Activated T-cell treated with anti-CD3 and anti-CD28 coated beads for 1 hour (primary cell): ENCODE data around the gene HSD3B2.
"Not testable (repeated sequence)": the region's sequence is repeated elsewhere in the genome, so short reads cannot be mapped to it uniquely, and the experiment has no call there.

ENCODE experiments used
- DNase-seq: peaks from one replicate; pipeline ENCODE4 v3.0.0-alpha.2; 2020; ENCODE audit warnings: low read depth

The HSD3B2 gene

GRCh38 chr1:119414950-119415349 is at the start of gene HSD3B2:
HSD3B2 (plus strand) TSS chr1:119415150; CDS start chr1:119415420, 270 bp downstream.
- no peak for DNase-seq

- no peak for DNase-seq
Measured at GRCh38 chr1:119366424-119366823, 48.5 kb upstream of the HSD3B2 start.

DNA sequence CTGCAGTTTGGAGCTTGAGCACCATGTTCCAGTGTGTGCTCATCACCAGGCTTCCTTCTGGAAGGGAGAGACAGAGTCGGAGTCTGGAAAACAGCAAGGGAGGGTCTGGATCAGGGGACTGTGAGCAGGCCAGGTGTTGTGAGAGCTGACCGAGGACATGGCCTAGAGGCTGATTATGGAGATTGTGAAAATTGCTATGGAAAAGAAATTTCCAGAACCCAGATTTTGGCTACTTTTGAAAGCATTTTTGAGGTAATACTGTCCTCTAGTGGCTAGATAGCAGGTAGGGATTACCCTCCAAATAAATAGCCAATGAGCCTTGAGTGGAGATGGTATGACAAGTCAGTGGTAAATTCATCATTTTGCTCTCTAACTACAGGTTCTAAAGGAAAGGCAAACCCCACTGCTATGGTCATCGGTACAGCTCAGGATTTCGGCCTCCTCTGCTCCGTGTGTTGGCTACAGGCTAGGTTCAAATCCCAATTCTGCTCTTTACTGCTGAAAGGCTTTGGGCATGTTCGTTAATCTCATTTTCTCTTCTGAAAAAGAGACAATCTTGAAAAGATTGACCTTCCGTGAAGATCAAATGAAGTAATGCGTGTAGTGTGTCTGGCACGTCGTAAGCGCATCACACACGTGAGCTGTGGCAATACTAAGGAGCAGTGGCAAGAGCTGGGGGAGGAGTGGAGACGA is 47.4 kb upstream of the HSD3B2 start:
- no peak for DNase-seq

- DNase-seq, result no peak
Measured at GRCh38 chr1:119368554-119368953, 46.4 kb upstream of the HSD3B2 start, which contains the start of gene HAO2. HAO2 (plus strand) TSS chr1:119368785; CDS start chr1:119381086, 12,301 bp downstream.

- DNase-seq, result no peak
Measured at GRCh38 chr1:119370748-119371147, 44.2 kb upstream of the HSD3B2 start.

- DNase-seq, result no peak
Measured at GRCh38 chr1:119371815-119372214, 43.1 kb upstream of the HSD3B2 start.

GRCh38 chr1:119372503-119373086 is 42.4 kb upstream of the HSD3B2 start:
- no peak for DNase-seq

DNA sequence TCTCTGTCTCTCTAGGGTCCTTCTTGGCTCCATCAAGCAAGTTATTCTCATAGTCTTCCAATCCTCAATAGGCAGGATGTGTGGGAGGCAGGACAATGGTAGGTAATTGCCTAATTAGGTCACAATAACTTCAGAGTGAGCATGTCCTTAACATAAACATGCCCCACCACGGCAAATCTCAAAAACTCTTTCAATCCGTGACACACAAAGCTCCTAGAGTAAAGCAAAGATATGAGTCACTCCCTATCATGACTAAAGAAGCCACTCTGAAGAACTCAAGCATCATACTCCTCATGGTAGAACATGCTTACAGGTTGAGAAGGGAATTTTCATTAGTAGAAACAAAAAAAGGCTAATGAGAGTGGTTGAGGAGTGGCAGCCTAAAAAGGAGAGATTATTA is 41.5 kb upstream of the HSD3B2 start:
- DNase-seq, result no peak

DNA sequence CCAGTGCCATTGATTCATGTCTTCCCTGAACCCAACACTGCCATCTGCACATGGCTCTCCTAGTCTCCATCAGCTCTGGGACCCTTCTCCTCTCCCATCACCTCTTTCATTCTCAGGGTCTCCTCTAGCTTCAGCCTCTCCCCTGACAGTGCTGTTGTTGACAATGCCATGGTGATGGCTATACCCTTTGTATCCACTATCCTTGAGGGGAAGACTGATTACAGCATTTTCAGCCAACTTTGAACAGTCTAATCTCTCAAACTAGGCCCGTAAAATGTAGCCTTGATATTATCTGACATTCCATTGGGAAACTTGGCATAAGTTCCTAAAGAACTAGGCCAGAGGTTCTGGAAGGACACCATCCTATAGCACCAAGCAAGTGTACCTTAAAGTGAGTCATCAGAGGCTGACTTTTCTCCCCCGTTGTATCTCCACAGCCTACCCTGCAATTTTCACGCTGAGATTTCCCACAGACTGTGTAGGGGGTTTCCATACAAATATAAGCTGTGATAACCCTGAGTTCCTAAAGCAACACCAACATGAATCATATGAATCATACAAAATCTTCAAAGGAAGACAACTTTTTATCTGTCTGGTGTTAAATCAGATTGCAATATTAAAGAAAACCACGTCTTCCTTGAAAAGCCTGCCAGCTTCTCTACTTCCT is 40.6 kb upstream of the HSD3B2 start:
- DNase-seq, result no peak

DNA sequence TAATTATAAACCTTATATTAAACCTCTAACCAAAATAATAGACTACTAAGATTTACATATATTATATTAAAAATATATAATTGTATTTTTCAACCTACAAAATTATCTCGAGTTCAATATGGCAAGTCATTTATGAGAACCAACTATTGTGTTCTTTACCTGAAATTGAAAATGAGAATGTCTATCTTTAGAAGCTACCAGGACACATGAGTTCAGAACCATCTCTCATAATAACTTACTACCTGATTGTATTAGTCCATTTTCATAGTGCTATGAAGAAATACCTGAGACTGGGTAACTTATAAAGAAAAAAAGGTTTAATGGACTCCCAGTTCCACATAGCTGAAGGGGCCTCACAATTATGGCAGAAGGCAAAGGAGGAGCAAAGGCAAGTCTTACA is 39.6 kb upstream of the HSD3B2 start:
- no peak for DNase-seq

DNA sequence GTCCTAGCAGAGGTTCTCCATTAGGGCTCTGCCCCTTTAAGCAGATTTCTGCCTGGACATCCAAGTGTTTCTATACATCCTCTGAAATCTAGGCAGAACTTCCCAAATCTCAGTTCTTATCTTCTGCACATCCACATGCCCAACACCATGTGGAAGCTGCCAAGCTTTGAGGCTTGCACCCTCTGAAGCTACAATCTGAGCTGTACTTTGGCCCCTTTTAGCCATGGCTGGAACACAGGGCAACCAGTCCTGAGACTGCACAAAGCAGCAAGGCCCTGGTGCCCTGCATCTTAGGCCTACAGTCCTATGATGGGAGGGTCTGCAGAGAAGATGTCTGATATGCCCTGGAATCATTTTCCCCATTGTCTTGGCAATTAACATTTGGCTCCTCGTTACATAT is 38.4 kb upstream of the HSD3B2 start:
- no peak for DNase-seq

- DNase-seq, result not testable (repeated sequence)
Measured at GRCh38 chr1:119377594-119377993, 37.4 kb upstream of the HSD3B2 start.

GRCh38 chr1:119379117-119379516 is 35.8 kb upstream of the HSD3B2 start:
- DNase-seq, result no peak

DNA sequence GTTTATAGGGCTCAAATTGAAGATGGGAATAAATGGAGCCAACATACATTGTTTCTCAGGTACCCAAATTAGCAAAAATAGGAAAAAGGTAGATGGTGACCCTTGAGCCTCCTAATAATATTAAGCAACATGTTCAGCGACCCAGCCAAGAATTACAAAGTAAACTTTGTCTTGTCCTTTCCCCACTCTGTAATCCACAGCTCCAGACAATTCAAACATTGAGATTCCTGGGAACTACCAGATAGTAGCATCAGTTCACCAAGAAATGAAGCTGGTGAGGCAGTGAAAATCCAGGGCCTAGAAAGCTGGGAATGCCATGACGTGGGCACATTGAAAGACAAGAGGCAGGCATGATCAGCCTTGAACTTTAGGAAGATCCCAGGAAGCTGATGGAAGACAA is 34.6 kb upstream of the HSD3B2 start:
- no peak for DNase-seq

- no peak for DNase-seq
Measured at GRCh38 chr1:119380983-119381662, 33.8 kb upstream of the HSD3B2 start.

- DNase-seq, result no peak
Measured at GRCh38 chr1:119384591-119384990, 30.4 kb upstream of the HSD3B2 start.

DNA sequence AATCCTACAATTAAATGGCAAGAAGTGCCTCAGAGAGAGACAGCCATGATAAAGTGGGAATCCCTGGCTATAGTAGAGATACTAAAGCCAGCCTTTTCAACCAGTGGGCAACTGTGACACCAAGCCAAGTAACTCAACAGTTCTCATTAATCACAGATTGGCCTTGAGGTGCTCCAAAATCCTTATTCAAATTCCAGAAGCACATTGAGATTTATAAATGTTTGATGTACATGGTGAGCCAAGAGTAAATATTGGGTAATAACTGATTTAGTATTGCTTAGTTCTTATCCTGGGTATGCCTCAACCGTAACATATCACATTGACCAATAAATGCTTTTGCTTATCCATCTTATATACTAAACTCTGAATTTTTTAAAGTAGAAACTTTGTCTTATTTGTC is 29.3 kb upstream of the HSD3B2 start:
- no peak for DNase-seq

- no peak for DNase-seq
Measured at GRCh38 chr1:119387858-119388257, 27.1 kb upstream of the HSD3B2 start.

DNA sequence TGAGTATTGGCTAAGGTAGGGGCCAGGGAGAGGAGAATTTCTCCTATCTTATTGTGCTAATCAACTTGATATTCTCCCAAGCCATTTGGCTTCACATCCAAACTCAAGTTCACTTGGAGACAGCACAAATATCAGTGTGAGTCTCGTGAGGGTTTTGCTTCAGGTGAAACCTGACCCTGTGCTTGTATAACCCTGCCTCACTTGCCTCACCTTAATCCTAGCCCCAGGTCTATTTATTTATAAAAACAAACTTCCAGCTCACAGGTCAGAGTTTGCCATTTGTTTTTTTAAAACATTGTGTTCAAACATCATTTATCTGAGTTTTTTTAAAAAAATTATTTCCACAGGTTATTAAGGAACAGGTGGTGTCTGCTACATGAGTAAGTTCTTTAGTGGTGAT is 26.5 kb upstream of the HSD3B2 start:
- DNase-seq, result no peak

DNA sequence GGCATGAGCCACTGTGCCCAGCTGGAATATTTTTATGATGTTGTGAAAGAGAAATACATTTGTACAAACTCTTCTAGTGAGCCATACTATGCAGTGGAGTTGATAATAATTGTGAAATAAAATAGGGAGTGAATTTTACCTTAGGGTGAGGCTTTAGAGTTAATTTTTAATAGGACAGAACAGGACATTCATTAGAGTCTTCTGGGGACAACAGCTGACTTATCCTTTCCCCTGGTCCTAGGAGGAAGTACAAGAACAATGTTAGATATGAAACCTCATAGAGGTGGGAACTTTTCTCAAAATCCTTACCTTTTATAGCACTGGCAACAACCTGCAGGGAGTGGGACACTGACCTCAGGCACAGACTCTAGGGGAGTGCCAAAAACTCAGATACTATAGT is 24.4 kb upstream of the HSD3B2 start:
- no peak for DNase-seq

- DNase-seq, result no peak
Measured at GRCh38 chr1:119391749-119392148, 23.2 kb upstream of the HSD3B2 start.

DNA sequence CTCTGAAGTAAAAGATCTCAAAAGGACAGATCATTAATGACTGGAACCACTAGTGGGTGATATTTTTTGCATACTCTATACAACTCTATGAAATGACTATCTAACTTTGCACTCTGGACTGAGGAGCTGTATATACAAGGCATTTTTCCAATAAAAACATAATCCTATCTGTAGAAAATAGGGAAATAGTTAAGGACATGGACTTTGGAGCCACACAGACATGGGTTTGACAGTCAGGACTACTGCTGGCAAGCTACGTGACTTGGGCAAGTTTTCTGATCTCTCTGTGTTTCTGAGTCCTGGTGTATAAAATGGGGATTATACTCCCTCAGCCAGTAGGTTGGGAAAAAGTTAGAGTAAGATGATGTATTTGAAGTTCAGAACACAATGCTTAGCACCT is 20.9 kb upstream of the HSD3B2 start:
- DNase-seq, result no peak

GRCh38 chr1:119396982-119397381 is 18.0 kb upstream of the HSD3B2 start:
- DNase-seq, result no peak
